ENCODE measurements around the gene ELF2.

The ELF2 gene

GRCh38 chr4:139188648-139189416 lies 11.8 kb upstream of the ELF2 start:
- Histone ChIP-seq H2AFZ (ENCODE audit: low read depth) (peak overlapping the region; percentile 56; the same call in 1 of the 2 replicates), H3K4me2 (peak overlapping the region; percentile 63), H3K9ac (peak overlapping the region; percentile 10; the same call in 1 of the 2 replicates)

GRCh38 chr4:139184129-139184528 lies 7.1 kb upstream of the ELF2 start:
- Histone ChIP-seq H2AFZ (ENCODE audit: low read depth) (no peak overlapping the region), H4K20me1 (ENCODE audit: insufficient read depth) (no peaks in the 10 kb centered on the region), H3K79me2 (ENCODE audit: insufficient read depth, low read depth) (no peaks in the 10 kb centered on the region), H3K4me3 (IDR thresholded peaks at IDR 0.05; ENCODE audit: insufficient read depth, low read depth, low read length) (no peak overlapping the region), H3K36me3 (ENCODE audit: insufficient read depth) (no peaks in the 10 kb centered on the region), H3K27me3 (ENCODE audit: insufficient read depth, low read depth) (no peaks in the 10 kb centered on the region), H3K27ac (no peak overlapping the region), H3K4me2 (0 out of 2 replicates have a peak overlapping the region, but pooled peaks have one; percentile 23), H3K9ac (no peak overlapping the region), H3K4me1 (ENCODE audit: low read depth, poor library complexity, severe bottlenecking) (peaks cover 45% of the 10 kb centered on the region)
- TF ChIP-seq, protein P1, sequence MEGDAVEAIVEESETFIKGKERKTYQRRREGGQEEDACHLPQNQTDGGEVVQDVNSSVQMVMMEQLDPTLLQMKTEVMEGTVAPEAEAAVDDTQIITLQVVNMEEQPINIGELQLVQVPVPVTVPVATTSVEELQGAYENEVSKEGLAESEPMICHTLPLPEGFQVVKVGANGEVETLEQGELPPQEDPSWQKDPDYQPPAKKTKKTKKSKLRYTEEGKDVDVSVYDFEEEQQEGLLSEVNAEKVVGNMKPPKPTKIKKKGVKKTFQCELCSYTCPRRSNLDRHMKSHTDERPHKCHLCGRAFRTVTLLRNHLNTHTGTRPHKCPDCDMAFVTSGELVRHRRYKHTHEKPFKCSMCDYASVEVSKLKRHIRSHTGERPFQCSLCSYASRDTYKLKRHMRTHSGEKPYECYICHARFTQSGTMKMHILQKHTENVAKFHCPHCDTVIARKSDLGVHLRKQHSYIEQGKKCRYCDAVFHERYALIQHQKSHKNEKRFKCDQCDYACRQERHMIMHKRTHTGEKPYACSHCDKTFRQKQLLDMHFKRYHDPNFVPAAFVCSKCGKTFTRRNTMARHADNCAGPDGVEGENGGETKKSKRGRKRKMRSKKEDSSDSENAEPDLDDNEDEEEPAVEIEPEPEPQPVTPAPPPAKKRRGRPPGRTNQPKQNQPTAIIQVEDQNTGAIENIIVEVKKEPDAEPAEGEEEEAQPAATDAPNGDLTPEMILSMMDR (conservative IDR thresholded peaks at IDR 0.05; ENCODE audit: low read depth, low read length): peak; percentile 44; the same call in 1 of the 2 replicates

More at GRCh38 chr4:139188648-139189416, 11.8 kb upstream of the ELF2 start:
- H3K36me3 ChIP-seq (ENCODE audit: insufficient read depth): no peaks in the 10 kb centered on the region
- H4K20me1 ChIP-seq (ENCODE audit: insufficient read depth): no peaks in the 10 kb centered on the region
- H3K4me1 ChIP-seq (ENCODE audit: low read depth, poor library complexity, severe bottlenecking): peaks cover 61% of the 10 kb centered on the region
- no peaks in the 10 kb centered on the region for H3K79me2 ChIP-seq (ENCODE audit: insufficient read depth, low read depth)
- H3K27ac ChIP-seq: peak overlapping the region; percentile 51
- H3K4me3 ChIP-seq (IDR thresholded peaks at IDR 0.05; ENCODE audit: insufficient read depth, low read depth, low read length): no peak overlapping the region
- no peaks in the 10 kb centered on the region for H3K27me3 ChIP-seq (ENCODE audit: insufficient read depth, low read depth)
- TF ChIP-seq, protein P1 (conservative IDR thresholded peaks at IDR 0.05; ENCODE audit: low read depth, low read length): no peak

DNA sequence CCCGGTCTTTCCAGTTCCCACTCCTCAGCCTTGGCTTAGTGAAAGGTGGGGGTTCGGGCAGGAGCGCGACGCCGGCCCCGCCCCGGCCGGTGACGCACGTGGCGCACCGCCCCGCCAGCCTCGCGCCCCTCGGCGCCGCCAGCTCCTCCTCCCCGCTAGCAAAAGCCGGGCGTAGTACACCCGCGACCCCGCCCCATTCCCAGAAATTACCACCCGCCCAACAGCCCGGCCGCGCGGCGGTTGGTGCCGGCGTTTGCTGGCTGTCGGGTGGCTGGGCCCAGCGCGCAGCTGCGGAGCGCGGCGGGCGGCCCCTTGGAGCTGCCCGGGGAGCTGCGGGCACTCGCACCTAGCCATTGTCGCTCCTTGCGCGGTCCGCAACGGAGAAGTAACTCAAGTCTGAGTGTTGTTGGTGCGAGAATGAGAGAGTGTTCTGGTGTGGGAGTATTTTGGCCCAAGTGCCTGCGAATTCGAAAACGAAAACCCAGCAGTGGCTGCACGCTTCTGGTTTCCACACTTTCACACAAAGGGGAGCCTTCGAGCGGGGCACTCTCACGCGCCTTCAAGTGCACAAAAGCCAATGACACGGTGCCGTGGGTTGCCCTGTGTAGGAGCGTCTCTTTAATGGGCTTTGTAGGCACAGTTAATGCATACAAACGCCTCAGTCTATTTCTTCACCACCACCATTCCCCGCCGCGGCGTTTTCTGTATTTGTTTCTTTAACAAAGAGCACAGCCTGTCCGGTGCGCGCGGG lies 1.0 kb upstream of the ELF2 start:
- H4K20me1 ChIP-seq (ENCODE audit: insufficient read depth): peaks cover 13% of the 10 kb centered on the region; the same call in 1 of the 2 replicates
- TF ChIP-seq, protein P1 (conservative IDR thresholded peaks at IDR 0.05; ENCODE audit: low read depth, low read length): no peak
- peaks cover 32% of the 10 kb centered on the region for H3K4me1 ChIP-seq (ENCODE audit: low read depth, poor library complexity, severe bottlenecking)
- peak overlapping the region; percentile 50 for H2AFZ ChIP-seq (ENCODE audit: low read depth)
- H3K36me3 ChIP-seq (ENCODE audit: insufficient read depth): no peaks in the 10 kb centered on the region
- H3K9ac ChIP-seq: peak overlapping the region; percentile 97
- H3K27ac ChIP-seq: peak overlapping the region; percentile 96
- peak overlapping the region; percentile 69 for H3K4me2 ChIP-seq
- no peak overlapping the region for H3K4me3 ChIP-seq (IDR thresholded peaks at IDR 0.05; ENCODE audit: insufficient read depth, low read depth, low read length)
- no peaks in the 10 kb centered on the region for H3K27me3 ChIP-seq (ENCODE audit: insufficient read depth, low read depth)
- H3K79me2 ChIP-seq (ENCODE audit: insufficient read depth, low read depth): peaks cover 31% of the 10 kb centered on the region

DNA sequence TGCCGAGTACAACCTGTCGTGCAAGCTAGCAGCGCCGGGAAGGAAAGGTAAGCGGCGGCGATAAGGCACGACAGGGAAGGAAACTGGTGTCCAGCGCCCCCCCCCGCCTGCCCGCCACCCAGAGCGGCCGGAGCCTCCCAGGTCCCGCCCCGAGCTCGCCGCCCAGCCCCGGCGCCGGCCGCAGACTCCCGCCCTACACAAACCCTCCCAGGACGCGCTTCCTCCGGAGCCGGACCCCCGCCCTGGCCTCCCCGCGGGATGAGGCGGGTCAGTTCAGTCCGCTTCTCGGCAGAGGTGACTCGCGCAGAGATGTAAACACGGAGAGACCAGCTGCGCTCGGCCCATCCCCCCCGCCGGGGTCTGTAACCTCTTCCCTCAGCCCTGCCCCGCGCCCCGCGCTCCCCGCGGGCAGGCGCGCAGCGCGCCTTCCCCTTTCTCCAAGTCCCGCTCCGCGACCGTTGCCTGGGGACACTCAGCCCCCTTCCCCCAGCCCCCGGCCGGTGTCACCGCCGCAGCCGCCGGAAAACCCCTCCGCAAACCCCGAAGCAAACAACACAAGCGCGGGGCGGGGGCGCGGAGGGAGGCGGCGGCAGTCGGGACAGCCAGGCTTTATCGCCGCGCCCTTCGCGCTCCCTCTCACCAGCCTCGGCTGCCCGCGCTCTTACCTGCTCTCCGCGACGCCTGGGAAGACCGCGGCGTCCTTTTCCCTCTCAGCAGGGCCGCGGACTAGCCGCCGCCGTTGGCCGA lies 543 bp downstream of the ELF2 start:
- no peaks in the 10 kb centered on the region for H3K27me3 ChIP-seq (ENCODE audit: insufficient read depth, low read depth)
- H3K27ac ChIP-seq: peak overlapping the region; percentile 96
- peak overlapping the region; percentile 85 for H3K4me2 ChIP-seq
- peak overlapping the region; percentile 60 for H2AFZ ChIP-seq (ENCODE audit: low read depth)
- H4K20me1 ChIP-seq (ENCODE audit: insufficient read depth): peaks cover 18% of the 10 kb centered on the region; the same call in 1 of the 2 replicates
- peaks cover 46% of the 10 kb centered on the region for H3K79me2 ChIP-seq (ENCODE audit: insufficient read depth, low read depth)
- peaks cover 44% of the 10 kb centered on the region for H3K4me1 ChIP-seq (ENCODE audit: low read depth, poor library complexity, severe bottlenecking)
- H3K36me3 ChIP-seq (ENCODE audit: insufficient read depth): no peaks in the 10 kb centered on the region
- H3K4me3 ChIP-seq (IDR thresholded peaks at IDR 0.05; ENCODE audit: insufficient read depth, low read depth, low read length): peak overlapping the region; percentile 24
- peak overlapping the region; percentile 86 for H3K9ac ChIP-seq
- TF ChIP-seq, protein P1 (conservative IDR thresholded peaks at IDR 0.05; ENCODE audit: low read depth, low read length): no peak

Data from KMS-11 (cell line).